Measurements from ENCODE around the gene CCDC134.

Gene CCDC134

GRCh38 chr22:41805639-41806038 lies 5.2 kb downstream of the CCDC134 start:
- no peak for TF ChIP-seq CTCF (conservative IDR thresholded peaks at IDR 0.05; ENCODE audit: low read length)
- H3K4me3 ChIP-seq (ENCODE audit: low read length): no peak overlapping the region
- DNase-seq (ENCODE audit: low read depth): no peak

- no peak overlapping the region for H3K4me3 ChIP-seq (ENCODE audit: low read length)
- no peak for DNase-seq (ENCODE audit: low read depth)
- no peak for TF ChIP-seq CTCF (conservative IDR thresholded peaks at IDR 0.05; ENCODE audit: low read length)
Observed at GRCh38 chr22:41808400-41808799, 7.9 kb downstream of the CCDC134 start.

- no peak for TF ChIP-seq CTCF (conservative IDR thresholded peaks at IDR 0.05; ENCODE audit: low read length)
- H3K4me3 ChIP-seq (ENCODE audit: low read length): no peak overlapping the region
Observed at GRCh38 chr22:41810022-41810421, 9.5 kb downstream of the CCDC134 start.

GRCh38 chr22:41812805-41813545 lies 12.5 kb downstream of the CCDC134 start:
- no peak for DNase-seq (ENCODE audit: low read depth)
- TF ChIP-seq CTCF (conservative IDR thresholded peaks at IDR 0.05; ENCODE audit: low read length): no peak
- H3K4me3 ChIP-seq (ENCODE audit: low read length): no peak overlapping the region

More at GRCh38 chr22:41810022-41810421, 9.5 kb downstream of the CCDC134 start:
- DNase-seq (ENCODE audit: low read depth): no peak

- no peak for DNase-seq (ENCODE audit: low read depth)
- TF ChIP-seq CTCF (conservative IDR thresholded peaks at IDR 0.05; ENCODE audit: low read length): no peak
- no peak overlapping the region for H3K4me3 ChIP-seq (ENCODE audit: low read length)
Observed at GRCh38 chr22:41813726-41814410, 13.4 kb downstream of the CCDC134 start.

- no peak for DNase-seq (ENCODE audit: low read depth)
- no peak overlapping the region for H3K4me3 ChIP-seq (ENCODE audit: low read length)
- no peak for TF ChIP-seq CTCF (conservative IDR thresholded peaks at IDR 0.05; ENCODE audit: low read length)
Observed at GRCh38 chr22:41815716-41816115, 15.2 kb downstream of the CCDC134 start.

- no peak for DNase-seq (ENCODE audit: low read depth)
- H3K4me3 ChIP-seq (ENCODE audit: low read length): no peak overlapping the region
- no peak for TF ChIP-seq CTCF (conservative IDR thresholded peaks at IDR 0.05; ENCODE audit: low read length)
Observed at GRCh38 chr22:41816241-41816640, 15.8 kb downstream of the CCDC134 start.

All from AG10803 (cell line).